CD4-positive, alpha-beta T cell treated with Interleukin-17A for 4 hours (primary cell): Measurements from ENCODE around the gene PET100.

Experiments used
- DNase-seq: peaks from one replicate; pipeline ENCODE4 v3.0.0-alpha.2; 2020; ENCODE audit warnings: mixed read lengths

Gene PET100

DNA sequence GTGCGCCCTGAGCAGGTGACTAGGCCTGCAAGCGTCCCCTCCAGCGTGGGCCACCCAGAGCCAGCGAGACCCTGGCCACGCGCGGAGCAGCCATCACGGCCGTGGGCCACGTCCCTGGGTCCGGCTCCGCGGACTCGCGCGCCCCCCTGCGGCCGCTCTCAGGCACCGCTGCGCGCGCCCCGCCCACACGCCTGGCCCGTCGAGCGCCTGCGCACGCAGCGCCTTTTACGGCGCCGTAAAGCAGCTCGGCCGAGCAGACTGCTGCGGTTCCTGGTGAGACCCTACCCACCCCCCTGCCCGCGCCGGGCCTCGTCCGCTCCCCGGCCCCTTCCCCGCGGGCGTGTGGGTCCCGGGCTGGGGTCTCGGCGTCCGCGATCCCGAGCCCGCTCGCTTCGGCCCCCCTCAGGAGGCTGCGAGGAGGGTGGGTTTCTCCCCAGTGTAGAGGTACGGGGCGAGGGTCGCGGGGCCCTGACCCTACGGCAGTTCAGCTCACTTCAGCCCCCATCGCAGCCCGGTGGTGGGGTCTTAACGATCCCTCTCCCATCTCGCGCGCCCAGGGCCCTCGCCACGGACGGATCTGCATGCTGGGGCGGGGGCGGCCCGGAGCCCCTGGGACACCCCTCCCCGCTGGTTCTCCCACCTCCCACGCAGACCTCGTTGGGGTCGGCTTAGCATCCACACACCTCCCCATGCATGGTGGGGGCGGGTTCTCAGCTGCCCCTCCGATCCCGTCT, 51.2 kb downstream of the PET100 start, which contains the start of gene TRAPPC5:
Gene TRAPPC5 (plus strand): TSS at position 228 of the 734 bp plus-strand sequence. CDS start 1,421 bp downstream, outside the sequence.
- DNase-seq: peak; percentile 90
